Measurements from ENCODE around the gene PKN1. TPM values are rescaled to one million over a fixed set of nuclear protein-coding genes. Genes with fewer than 3 reads are reported as not detected.
A peak's percentile ranks its signal among the peaks of the same experiment; 100 is the strongest.

PKN1 gene
- 159 TPM for total RNA-seq
- long read RNA-seq, transcript PKN1-202 (22 exons, 2,960 nt), result minor isoform, 11 of 575 reads
- long read RNA-seq, transcript PKN1-201 (22 exons, 3,069 nt), result major isoform, 458 of 575 reads
- long read RNA-seq, partial matches to known transcripts, result 52 of 575 reads
- long read RNA-seq, other reads (novel, unspliced or antisense), result 54 of 575 reads

DNA sequence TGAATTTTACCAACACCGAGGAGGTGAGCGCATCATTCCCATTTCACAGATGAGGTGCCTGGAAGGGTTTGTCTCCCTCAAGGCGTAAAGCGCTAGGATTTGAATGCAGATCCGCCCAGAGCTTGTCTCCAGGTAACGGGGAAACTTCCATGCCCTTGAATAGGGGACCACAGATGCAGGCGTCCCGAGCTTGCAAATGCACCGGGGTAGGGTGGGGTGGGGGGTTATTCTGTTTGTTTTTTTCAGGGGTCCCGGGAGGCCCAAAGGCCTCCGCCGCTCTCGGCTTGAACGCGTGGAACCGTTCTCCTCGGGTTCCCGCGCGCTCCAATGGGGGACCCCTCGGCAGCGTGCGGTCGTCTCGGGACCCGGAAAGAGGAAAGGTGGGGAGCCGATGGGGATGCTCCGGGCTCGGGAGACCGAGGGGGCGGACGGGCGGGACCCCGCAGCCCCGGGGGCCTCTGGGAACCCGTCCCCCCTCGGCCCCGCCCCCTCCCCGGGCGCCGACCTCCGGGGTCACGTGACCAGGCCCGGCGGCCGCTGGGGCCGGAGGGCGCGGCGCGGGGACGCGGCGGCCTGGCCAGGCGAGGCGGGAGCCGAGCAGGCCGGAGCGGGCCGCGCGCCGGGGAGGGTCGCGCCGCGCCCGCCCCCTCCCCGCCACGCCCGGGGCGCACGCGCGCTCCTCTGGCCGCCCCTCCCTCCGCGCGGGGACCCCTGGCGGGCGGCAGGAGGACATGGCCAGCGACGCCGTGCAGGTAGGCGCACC lies at the start of gene PKN1:
Gene PKN1, plus strand, starts transcription at position 516 of the 763 bp plus-strand sequence. Its CDS starts 216 bp downstream, at position 732.
- TF ChIP-seq, protein P1, sequence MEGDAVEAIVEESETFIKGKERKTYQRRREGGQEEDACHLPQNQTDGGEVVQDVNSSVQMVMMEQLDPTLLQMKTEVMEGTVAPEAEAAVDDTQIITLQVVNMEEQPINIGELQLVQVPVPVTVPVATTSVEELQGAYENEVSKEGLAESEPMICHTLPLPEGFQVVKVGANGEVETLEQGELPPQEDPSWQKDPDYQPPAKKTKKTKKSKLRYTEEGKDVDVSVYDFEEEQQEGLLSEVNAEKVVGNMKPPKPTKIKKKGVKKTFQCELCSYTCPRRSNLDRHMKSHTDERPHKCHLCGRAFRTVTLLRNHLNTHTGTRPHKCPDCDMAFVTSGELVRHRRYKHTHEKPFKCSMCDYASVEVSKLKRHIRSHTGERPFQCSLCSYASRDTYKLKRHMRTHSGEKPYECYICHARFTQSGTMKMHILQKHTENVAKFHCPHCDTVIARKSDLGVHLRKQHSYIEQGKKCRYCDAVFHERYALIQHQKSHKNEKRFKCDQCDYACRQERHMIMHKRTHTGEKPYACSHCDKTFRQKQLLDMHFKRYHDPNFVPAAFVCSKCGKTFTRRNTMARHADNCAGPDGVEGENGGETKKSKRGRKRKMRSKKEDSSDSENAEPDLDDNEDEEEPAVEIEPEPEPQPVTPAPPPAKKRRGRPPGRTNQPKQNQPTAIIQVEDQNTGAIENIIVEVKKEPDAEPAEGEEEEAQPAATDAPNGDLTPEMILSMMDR (IDR thresholded peaks at IDR 0.05), result no peak
- H3K27me3 ChIP-seq, result no peaks in the 10 kb centered on the region
- no peaks in the 10 kb centered on the region for H3K36me3 ChIP-seq
- no peaks in the 10 kb centered on the region for H3K9me3 ChIP-seq
- peak; percentile 71 for ATAC-seq
- H3K4me1 ChIP-seq, result peaks cover 28% of the 10 kb centered on the region
- H3K4me3 ChIP-seq, result peak within 1 kb of the TSS; percentile 89
- peak; percentile 84 for DNase-seq
- peak within 1 kb of the TSS; percentile 86 for H3K27ac ChIP-seq
- intact Hi-C loops (cut with DNase I), result no loop called here

DNA sequence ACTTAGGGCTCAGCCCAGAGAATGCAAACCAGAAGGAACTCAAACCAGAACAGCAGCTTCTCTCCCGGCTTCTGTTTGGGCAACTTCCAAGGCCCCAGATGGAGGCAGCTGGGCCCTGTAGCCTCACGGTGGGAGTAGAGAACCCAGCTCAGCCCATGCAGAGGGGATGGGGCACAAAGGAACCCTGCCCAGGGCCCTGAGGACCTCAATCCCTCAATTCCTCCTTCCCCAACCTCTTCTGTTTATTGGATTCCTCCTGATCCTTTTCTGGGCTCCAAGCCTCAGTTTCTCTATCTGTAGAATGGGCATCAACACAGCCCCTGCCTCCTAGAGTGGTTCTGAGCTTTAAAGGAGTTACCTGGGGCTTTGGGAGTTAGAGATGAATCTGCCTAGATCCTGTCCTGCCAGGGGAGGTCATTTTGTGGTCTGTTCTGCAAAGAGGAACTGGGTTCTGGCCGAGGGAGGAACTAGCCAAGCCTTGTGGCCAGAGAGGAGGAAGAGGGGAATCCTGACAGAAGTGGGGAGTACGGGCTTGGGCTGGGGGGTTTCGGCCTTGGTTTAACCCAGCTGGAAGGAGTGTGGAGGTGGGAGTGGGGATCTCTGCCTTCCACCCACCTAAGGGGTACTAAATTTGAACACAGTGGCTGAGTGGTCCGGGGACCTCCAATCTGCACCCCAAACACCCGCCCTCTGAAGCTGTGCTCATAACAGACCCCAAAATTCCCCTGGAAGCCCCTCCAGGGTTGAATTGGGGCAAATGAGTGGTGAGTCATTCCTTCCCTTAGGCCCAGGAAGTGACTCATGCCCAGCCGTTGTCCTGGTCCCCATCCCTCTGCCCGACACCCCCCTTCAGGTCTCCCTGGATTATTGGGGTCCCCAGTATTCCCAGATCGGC lies 49.2 kb upstream of the PKN1 start:
- Histone ChIP-seq H3K27me3 (no peaks in the 10 kb centered on the region), H3K4me1 (peaks cover 52% of the 10 kb centered on the region), H3K27ac (peak overlapping the region; percentile 91), H3K9me3 (no peaks in the 10 kb centered on the region), H3K4me3 (peak overlapping the region; percentile 68), H3K36me3 (peaks cover 8% of the 10 kb centered on the region)
- DNase-seq (no peak), ATAC-seq (peak; percentile 42)
- intact Hi-C loops (cut with DNase I), result no loop called here
- TF ChIP-seq, protein P1 (IDR thresholded peaks at IDR 0.05), result no peak

DNA sequence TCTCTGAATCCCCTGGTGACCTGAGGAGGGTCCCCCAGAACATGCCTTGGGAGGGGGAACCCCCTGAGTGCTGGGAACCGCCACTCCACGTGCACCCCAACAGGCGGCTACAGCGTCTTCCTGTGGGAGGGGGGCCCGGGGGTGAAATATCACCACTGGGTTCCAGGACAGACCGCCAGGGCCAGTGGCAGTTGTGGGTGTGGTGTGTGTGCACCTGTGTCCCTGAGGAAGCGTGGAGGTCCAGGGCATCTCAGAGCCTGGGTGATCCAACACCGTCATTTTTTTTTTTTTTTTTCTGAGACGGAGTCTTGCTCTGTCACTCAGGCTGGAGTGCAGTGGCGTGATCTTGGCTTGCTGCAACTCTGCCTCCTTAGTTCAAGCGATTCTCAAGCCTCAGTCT lies 47.6 kb upstream of the PKN1 start:
- intact Hi-C loops (cut with DNase I), result no loop called here
- ATAC-seq, result no peak
- Histone ChIP-seq H3K4me3 (peak overlapping the region; percentile 36), H3K9me3 (no peaks in the 10 kb centered on the region), H3K27me3 (no peaks in the 10 kb centered on the region), H3K27ac (peak overlapping the region; percentile 91), H3K36me3 (peaks cover 12% of the 10 kb centered on the region), H3K4me1 (peaks cover 36% of the 10 kb centered on the region)
- no peak for DNase-seq
- TF ChIP-seq, protein P1 (IDR thresholded peaks at IDR 0.05), result no peak

DNA sequence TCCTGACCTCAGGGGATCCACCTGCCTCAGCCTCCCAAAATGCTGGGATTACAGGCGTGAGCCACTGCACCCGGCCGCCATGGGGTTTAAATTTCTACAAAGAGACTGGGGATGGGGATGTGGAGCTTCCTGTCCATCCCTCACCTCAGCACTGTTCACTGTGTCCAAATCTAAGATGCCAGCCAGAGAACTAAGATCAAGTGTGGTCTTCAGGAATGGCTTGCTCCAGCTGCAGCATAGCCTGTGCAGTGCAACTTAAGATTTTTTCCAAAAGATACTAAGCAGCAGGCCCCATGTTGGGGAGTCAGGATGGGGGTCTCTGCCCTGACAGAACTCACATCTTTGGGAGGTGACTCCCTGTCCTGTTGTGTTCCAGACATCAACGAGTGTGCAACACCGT lies 42.6 kb upstream of the PKN1 start:
- intact Hi-C loops (cut with DNase I), result no loop called here
- no peak overlapping the region for H3K4me3 ChIP-seq
- H3K36me3 ChIP-seq, result peaks cover 63% of the 10 kb centered on the region
- DNase-seq, result no peak
- H3K27ac ChIP-seq, result no peak overlapping the region
- H3K9me3 ChIP-seq, result no peaks in the 10 kb centered on the region
- ATAC-seq, result no peak
- peaks cover 4% of the 10 kb centered on the region for H3K4me1 ChIP-seq
- TF ChIP-seq, protein P1 (IDR thresholded peaks at IDR 0.05), result no peak
- H3K27me3 ChIP-seq, result no peaks in the 10 kb centered on the region

DNA sequence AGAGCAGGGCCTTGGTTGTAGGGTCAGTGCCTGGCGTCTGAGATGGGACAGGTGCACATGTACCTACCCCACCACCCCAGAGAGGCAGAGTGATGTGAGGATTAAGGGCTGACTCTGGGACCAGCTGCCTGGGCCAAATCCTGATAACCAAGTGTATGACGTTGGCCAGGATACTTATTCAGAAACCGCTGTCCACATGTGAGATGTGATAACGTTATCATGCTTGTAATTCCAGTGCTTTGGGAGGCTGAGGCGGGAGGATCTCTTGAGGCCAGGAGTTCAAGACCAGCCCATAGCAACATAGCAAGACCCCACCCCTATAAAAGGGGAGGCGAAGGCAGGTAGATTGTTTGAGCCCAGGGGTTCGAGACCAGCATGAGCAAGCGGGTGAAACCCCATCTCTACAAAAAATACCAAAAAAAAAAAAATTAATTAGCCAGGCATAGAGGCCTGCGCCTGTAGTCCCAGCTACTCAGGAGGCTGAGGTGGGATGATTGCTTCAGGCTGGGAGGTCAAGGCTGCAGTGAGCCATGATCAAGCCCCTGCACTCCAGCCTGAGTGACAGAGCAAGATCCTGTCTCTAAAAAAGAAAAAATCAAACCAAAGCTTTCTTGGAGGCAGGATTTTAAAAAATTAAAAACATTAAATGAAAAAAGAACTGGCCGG lies 41.8 kb upstream of the PKN1 start:
- TF ChIP-seq, protein P1 (IDR thresholded peaks at IDR 0.05), result no peak
- H3K27me3 ChIP-seq, result no peaks in the 10 kb centered on the region
- H3K27ac ChIP-seq, result no peak overlapping the region
- no peak overlapping the region for H3K4me3 ChIP-seq
- intact Hi-C loops (cut with DNase I), result no loop called here
- no peaks in the 10 kb centered on the region for H3K4me1 ChIP-seq
- no peak for DNase-seq
- peaks cover 70% of the 10 kb centered on the region for H3K36me3 ChIP-seq
- no peak for ATAC-seq
- no peaks in the 10 kb centered on the region for H3K9me3 ChIP-seq
